IMR-90 (cell line): Measurements from ENCODE around the gene DCLRE1C. TPM values are rescaled to one million over a fixed set of nuclear protein-coding genes. Genes with fewer than 3 reads are reported as not detected.

Experiments
- ATAC-seq: fragments of 200-7000 bp; cut with Tn5 transposase; 2 replicates; pipeline ENCODE4 v1.9.1; 2020; ENCODE audit warnings: low read depth, mild to moderate bottlenecking, moderate library complexity
- BruUV-seq: library from RNA; stranded (reverse); fragments of 400-500 nt; replicated peaks from 2 replicates; lab custom pipeline; 2021; lab: Mats Ljungman, UMichigan
- CTCF ChIA-PET: fragments of 300-600 bp; formaldehyde crosslinking; extraction: SDS; loops from one replicate; lab custom pipeline; 2021; ENCODE audit warnings: antibody characterized with exemption; lab: Yijun Ruan, JAX
- POLR2A ChIA-PET: fragments of 300-600 bp; sonication (Branson Sonifier 250); formaldehyde crosslinking; loops from one replicate; lab custom pipeline; 2022; ENCODE audit warnings: antibody characterized with exemption; ENCODE audit not compliant: unreplicated experiment; lab: Charles Lee
- DNase-seq: peaks from one replicate; pipeline ENCODE4 v3.0.0; 2013
- H2AFZ ChIP-seq: replicated peaks from 2 replicates; pipeline ENCODE3; 2013; ENCODE audit warnings: low read length, mild to moderate bottlenecking; ENCODE audit not compliant: poor library complexity
- H2AK5ac ChIP-seq: 2 replicates; pipeline ENCODE4 v1.6.1; 2013; ENCODE audit warnings: low read depth, low read length, inconsistent platforms
- H2AK9ac ChIP-seq: replicated peaks from 2 replicates; pipeline ENCODE3; 2013; ENCODE audit warnings: mild to moderate bottlenecking, low read depth, low read length, moderate library complexity; ENCODE audit not compliant: poor library complexity
- H2BK120ac ChIP-seq: 2 replicates; pipeline ENCODE4 v1.6.1; 2013; ENCODE audit warnings: low read depth, low read length, inconsistent platforms
- H2BK15ac ChIP-seq: 3 replicates; pipeline ENCODE4 v1.6.1; 2013; ENCODE audit warnings: low read depth, low read length, inconsistent platforms
- H2BK20ac ChIP-seq: 2 replicates; pipeline ENCODE4 v1.6.1; 2013; ENCODE audit warnings: low read depth, mild to moderate bottlenecking, inconsistent platforms, low read length, moderate library complexity
- H2BK5ac ChIP-seq: 2 replicates; pipeline ENCODE4 v1.6.1; 2013; ENCODE audit warnings: mild to moderate bottlenecking, low read depth, low read length, inconsistent platforms; ENCODE audit not compliant: poor library complexity, severe bottlenecking
- H3K14ac ChIP-seq: replicated peaks from 2 replicates; pipeline ENCODE4 v1.6.1; 2013; ENCODE audit warnings: low read depth, low read length, inconsistent platforms
- H3K18ac ChIP-seq: 2 replicates; pipeline ENCODE4 v1.6.1; 2013; ENCODE audit warnings: low read depth, low read length, control low read depth
- H3K23ac ChIP-seq: 2 replicates; pipeline ENCODE4 v1.6.1; 2013; ENCODE audit warnings: low read depth, low read length, inconsistent platforms
- H3K27ac ChIP-seq: 2 replicates; pipeline ENCODE4 v1.5.1; 2013; ENCODE audit warnings: mild to moderate bottlenecking, control low read depth, low read length; ENCODE audit not compliant: insufficient read depth
- H3K27me3 ChIP-seq: 2 replicates; pipeline ENCODE4 v1.6.1; 2013; ENCODE audit warnings: low read length; ENCODE audit not compliant: control insufficient read depth, insufficient read depth
- H3K36me3 ChIP-seq: 2 replicates; pipeline ENCODE4 v1.6.1; 2013; ENCODE audit warnings: low read length, mixed read lengths; ENCODE audit not compliant: control insufficient read depth, insufficient read depth
- H3K4ac ChIP-seq: 2 replicates; pipeline ENCODE4 v1.6.1; 2013; ENCODE audit warnings: low read depth, low read length, inconsistent platforms
- H3K4me1 ChIP-seq: 2 replicates; pipeline ENCODE4 v1.6.1; 2013; ENCODE audit warnings: low read length, mixed read lengths; ENCODE audit not compliant: control insufficient read depth, insufficient read depth
- H3K4me2 ChIP-seq: 2 replicates; pipeline ENCODE4 v1.6.1; 2013; ENCODE audit warnings: low read depth, mild to moderate bottlenecking, control low read depth, low read length, moderate library complexity
- H3K4me3 ChIP-seq: 2 replicates; pipeline ENCODE4 v1.5.1; 2013; ENCODE audit warnings: low read depth, mild to moderate bottlenecking, control low read depth, low read length, moderate library complexity; ENCODE audit not compliant: insufficient read depth
- H3K56ac ChIP-seq: 2 replicates; pipeline ENCODE4 v1.6.1; 2013; ENCODE audit warnings: low read length, inconsistent platforms; ENCODE audit not compliant: insufficient read depth; ENCODE audit errors: extremely low read depth
- H3K79me1 ChIP-seq, 2 experiments: 2 replicates each; pipeline ENCODE4 v1.6.1; 2013; ENCODE audit warnings: low read length in 2 of 2, inconsistent platforms in 1 of 2, low read depth in 1 of 2
- H3K9ac ChIP-seq: 2 replicates; pipeline ENCODE4 v1.6.1; 2013; ENCODE audit warnings: low read depth, low read length, control low read depth
- H3K9me1 ChIP-seq: 2 replicates; pipeline ENCODE4 v1.6.1; 2013; ENCODE audit warnings: low read length, inconsistent platforms; ENCODE audit not compliant: insufficient read depth
- H3K9me3 ChIP-seq: 2 replicates; pipeline ENCODE4 v1.6.1; 2013; ENCODE audit warnings: low read length; ENCODE audit not compliant: control insufficient read depth, insufficient read depth
- H4K20me1 ChIP-seq: 2 replicates; pipeline ENCODE4 v1.6.1; 2013; ENCODE audit warnings: low read length, inconsistent platforms; ENCODE audit not compliant: insufficient read depth
- H4K5ac ChIP-seq: 2 replicates; pipeline ENCODE4 v1.6.1; 2013; ENCODE audit warnings: mild to moderate bottlenecking, low read depth, low read length, control low read depth
- H4K8ac ChIP-seq, 2 experiments: 2 replicates each; pipeline ENCODE4 v1.6.1; 2013; ENCODE audit warnings: low read depth in 2 of 2, low read length in 2 of 2, control low read depth in 1 of 2, inconsistent platforms in 1 of 2
- H4K91ac ChIP-seq: 2 replicates; pipeline ENCODE4 v1.6.1; 2013; ENCODE audit warnings: low read depth, low read length, inconsistent platforms; ENCODE audit not compliant: insufficient read depth
- CEBPB ChIP-seq: IDR thresholded peaks from 2 replicates; pipeline ENCODE4 v1.6.1; 2012; ENCODE audit warnings: low read depth, low read length, improper control_type of control experiment
- FOS ChIP-seq: fragments of 150-350 bp; IDR thresholded peaks from 2 replicates; pipeline ENCODE4 v1.6.1; 2016; ENCODE audit warnings: low read depth, low read length
- MAFK ChIP-seq: IDR thresholded peaks from 2 replicates; pipeline ENCODE4 v1.6.1; 2012; ENCODE audit warnings: low read depth, low read length, improper control_type of control experiment
- MXI1 ChIP-seq: IDR thresholded peaks from 2 replicates; pipeline ENCODE4 v1.6.1; 2012; ENCODE audit warnings: low read depth, mild to moderate bottlenecking, low read length, moderate library complexity, borderline replicate concordance
- SMC3 ChIP-seq: fragments of 150-350 bp; IDR thresholded peaks from 2 replicates; pipeline ENCODE4 v1.6.1; 2016; ENCODE audit warnings: low read depth, mild to moderate bottlenecking, antibody characterized with exemption, low read length, moderate library complexity
- USF2 ChIP-seq: fragments of 150-350 bp; IDR thresholded peaks from 2 replicates; pipeline ENCODE4 v1.6.1; 2017; ENCODE audit warnings: mild to moderate bottlenecking, antibody characterized with exemption, low read length, low read depth
- WGBS, 2 experiments: methylation state at CpG; one replicate each; pipeline versions ENCODE4 v1.1.5 to v1.1.7; 2013; ENCODE audit warnings: missing lambda C conversion rate in 2 of 2; ENCODE audit not compliant: insufficient read length in 1 of 2; ENCODE audit errors: extremely low coverage in 2 of 2; 5-methylcytosine and 5-hydroxymethylcytosine counted together
- dilution Hi-C: fragments of 300-500 bp; cut with HindIII; formaldehyde crosslinking; loops from one replicate; pipeline ENCODE4 v1.14.3; 2018; ENCODE audit warnings: low sequenced_read_pairs; ENCODE audit not compliant: unreplicated experiment
- in situ Hi-C: fragments of 300-500 bp; cut with MboI; formaldehyde crosslinking; loops from 3 replicates; pipeline ENCODE4 v1.14.3; 2019; ENCODE audit warnings: low sequenced_read_pairs, inconsistent platforms, mixed read lengths
- intact Hi-C: fragments of 100-400 bp; cut with micrococcal nuclease; formaldehyde crosslinking; loops from 2 replicates; pipeline ENCODE4 v1.10.0; 2022
- polyA plus RNA-seq, 3 experiments: library from polyadenylated mRNA; depleted of rRNA; stranded (reverse); fragments of >200 nt; gene quantifications; 2 replicates each; pipeline ENCODE4 v1.2.3, GENCODE V29; 2012; ENCODE audit warnings: low replicate concordance in 1 of 3
- total RNA-seq: library from RNA; depleted of rRNA; stranded (reverse); fragments of >200 nt; gene quantifications from 2 replicates; pipeline ENCODE4 v1.2.3, GENCODE V29; 2012

DCLRE1C gene
- total and polyA plus RNA-seq, 2 of the 4 experiments (the other 2 are of a cell fraction), result 2.9 to 8.1 TPM

DNA sequence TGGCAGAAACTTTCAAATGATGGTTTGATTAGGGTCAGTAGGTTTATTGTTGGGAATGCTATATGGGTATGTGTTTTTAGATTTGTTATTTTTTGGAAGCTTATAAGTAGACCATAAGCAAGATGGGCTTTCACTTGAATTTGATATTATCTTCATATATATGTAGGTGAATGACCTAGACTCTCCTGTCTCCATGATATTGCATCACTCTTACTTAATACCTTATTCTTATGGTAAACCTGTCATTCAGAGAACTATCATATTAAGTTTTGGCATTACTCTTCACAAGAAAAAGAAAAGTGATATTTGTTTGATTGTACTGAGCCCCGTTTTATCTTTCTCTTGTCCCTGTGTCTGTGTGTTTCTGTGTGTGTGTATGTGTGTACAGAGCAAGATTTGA lies 98.4 kb downstream of the DCLRE1C start:
- no peaks in the 10 kb centered on the region for H3K27me3 ChIP-seq
- H2AFZ ChIP-seq, result no peak overlapping the region
- H3K18ac ChIP-seq, result no peak overlapping the region
- no peak overlapping the region for H3K27ac ChIP-seq
- H2AK5ac ChIP-seq, result no peak overlapping the region
- POLR2A ChIA-PET, result no interaction called here
- H3K4me3 ChIP-seq, result no peak overlapping the region
- H3K4ac ChIP-seq, result no peak overlapping the region
- intact Hi-C loops, result no loop called here
- TF ChIP-seq CEBPB (peak; percentile 55; the same call in 1 of the 2 replicates), MAFK (no peak), SMC3 (no peak), FOS (no peak), MXI1 (no peak), USF2 (no peak)
- no peak overlapping the region for H4K5ac ChIP-seq
- H4K8ac ChIP-seq, result no peak overlapping the region
- no peaks in the 10 kb centered on the region for H3K4me1 ChIP-seq
- no peak overlapping the region for H3K23ac ChIP-seq
- no peak overlapping the region for H2BK120ac ChIP-seq
- no TSS peak for BruUV-seq
- dilution Hi-C loops, result no loop called here
- no peak overlapping the region for H4K91ac ChIP-seq
- no peaks in the 10 kb centered on the region for H3K9me3 ChIP-seq
- no peak for ATAC-seq
- H3K79me1 ChIP-seq, result no peaks in the 10 kb centered on the region; a peak in 1 of 4 replicates
- peaks cover 8% of the 10 kb centered on the region for H3K36me3 ChIP-seq
- CTCF ChIA-PET, result no interaction called here
- no peaks in the 10 kb centered on the region for H4K20me1 ChIP-seq
- H3K9ac ChIP-seq, result no peak overlapping the region
- H2BK20ac ChIP-seq, result no peak overlapping the region
- in situ Hi-C loops, result no loop called here
- no peak overlapping the region for H3K14ac ChIP-seq
- H3K4me2 ChIP-seq, result no peak overlapping the region
- no peak for DNase-seq
- H3K56ac ChIP-seq, result no peak overlapping the region
- no peak overlapping the region for H2AK9ac ChIP-seq
- peaks cover 2% of the 10 kb centered on the region; the same call in 1 of the 2 replicates for H3K9me1 ChIP-seq
- H2BK15ac ChIP-seq, result no peak overlapping the region
- WGBS, 2 experiments, result no CpG with 5 or more reads among the region's 1 CpG
- no peak overlapping the region for H2BK5ac ChIP-seq
